ENCODE measurements around the gene APOBEC2.
A peak's percentile ranks its signal among the peaks of the same experiment; 100 is the strongest.

APOBEC2 gene

GRCh38 chr6:41063884-41064285, 10.9 kb downstream of the APOBEC2 start:
- no peak for DNase-seq

DNA sequence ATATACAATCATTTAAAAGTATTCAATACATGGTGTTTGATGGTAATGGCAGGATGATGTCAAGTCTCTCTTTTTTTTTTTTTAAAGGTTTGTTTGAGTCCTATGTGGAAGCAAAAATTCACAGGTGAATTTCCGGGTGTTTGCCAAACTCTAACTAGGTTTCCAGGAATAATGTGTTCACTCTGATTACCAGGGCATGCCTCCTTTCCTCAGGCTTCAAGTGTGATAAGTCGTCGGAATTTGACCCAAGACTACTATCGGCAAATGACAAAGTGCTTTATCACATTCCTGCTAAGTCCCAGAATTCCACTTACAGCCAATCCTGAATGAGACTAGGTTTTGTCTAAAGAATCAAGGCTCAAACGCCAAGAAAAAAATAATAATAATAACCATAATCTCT, 11.8 kb downstream of the APOBEC2 start:
- DNase-seq, result no peak

- DNase-seq, result no peak
Measured at GRCh38 chr6:41065550-41066026, 12.6 kb downstream of the APOBEC2 start.

GRCh38 chr6:41066867-41067304, 13.9 kb downstream of the APOBEC2 start:
- peak; percentile 77 for DNase-seq

DNA sequence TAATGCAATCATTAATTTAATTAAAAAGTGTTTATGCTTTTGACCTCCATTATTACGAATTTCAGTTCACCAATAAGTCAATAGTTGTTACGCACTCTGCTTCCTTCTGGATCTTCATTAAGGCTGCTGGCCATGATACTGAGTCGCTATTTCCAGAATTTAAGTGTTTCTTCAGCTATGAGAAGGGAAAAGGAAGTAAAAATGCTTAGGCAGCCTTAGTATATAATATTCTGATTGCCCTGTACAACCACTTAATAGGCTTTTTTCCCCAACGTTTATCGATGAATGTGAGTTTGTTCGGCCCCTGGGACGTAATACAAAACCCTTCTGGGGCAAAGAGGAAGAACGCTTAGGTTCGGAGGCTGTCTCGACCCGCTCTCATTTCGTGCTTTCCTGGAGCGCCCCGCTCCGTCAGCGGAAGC, 18.5 kb downstream of the APOBEC2 start:
- DNase-seq, result peak; percentile 81

DNA sequence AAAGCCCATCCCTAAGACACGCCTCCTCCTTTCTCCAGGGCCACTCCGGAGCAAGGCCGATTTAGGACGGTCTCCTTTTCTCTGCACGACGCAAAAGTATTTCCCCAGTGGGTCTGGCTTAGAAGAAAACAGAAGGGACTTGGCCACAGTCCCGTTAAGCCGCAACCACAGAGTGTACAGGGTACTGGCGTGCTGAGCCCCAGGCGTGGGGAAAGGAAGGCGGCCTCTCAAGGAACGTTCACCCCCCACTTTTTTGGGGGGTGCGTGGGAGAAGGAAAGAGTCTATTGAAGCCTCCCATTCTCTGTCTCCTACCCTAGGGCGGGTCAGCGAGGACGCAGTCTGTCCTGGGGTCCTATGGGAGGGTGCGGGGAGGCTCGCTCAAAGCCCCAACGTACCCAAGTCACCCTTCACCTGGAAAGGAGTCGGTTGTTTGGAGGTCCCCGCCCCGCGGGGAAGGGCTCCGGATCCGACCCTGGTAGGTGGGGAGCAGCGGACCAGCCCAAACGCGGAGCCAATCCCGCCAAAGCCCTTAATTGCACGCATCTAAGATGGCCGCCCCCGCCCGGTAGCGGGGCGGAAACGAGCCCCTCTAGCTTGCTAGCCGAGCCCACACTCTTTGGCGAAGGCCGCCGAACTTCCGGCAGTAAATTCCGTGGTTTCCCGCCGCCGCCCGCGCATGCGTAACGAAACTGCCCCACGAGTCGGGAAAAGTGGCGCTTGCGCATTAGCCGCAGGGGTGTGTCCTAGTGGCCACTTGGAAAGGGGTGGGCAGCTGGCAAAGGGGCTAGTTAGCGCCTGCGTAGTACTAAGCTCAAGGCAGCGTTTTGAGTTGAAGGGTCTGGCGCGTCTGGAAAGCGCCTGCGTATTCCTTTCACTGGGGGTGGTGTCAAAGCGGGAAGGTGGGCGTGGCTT, 19.2 kb downstream of the APOBEC2 start, which contains the start of gene OARD1:
OARD1 (minus strand) TSS at position 434 of the 913 bp plus-strand sequence. CDS start 722 bp downstream, outside the sequence.
- DNase-seq, result peak; percentile 99

DNA sequence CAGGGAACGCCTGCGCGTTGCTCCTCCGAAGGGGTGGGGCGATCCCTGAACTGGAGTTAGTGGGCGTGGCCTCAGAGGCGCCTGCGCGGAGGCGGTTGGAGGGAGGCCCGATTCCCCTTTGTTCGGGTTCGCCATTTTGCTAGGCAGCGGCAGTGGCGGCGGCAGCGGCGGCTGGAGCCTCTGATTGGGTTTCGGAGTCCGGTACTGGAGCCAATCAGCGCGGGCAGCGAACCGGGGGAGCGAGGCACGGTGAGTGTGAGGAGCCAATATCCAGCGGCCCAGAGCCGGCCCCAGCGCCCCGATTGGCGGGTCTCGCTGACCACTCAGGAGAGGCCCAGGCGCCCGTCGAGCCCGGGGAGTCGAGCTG, 19.8 kb downstream of the APOBEC2 start, which contains the start of gene NFYA:
NFYA (plus strand) TSS at position 139 of the 367 bp plus-strand sequence. CDS start 6,116 bp downstream, outside the sequence.
- DNase-seq, result peak; percentile 99

GRCh38 chr6:41073203-41073967, 20.4 kb downstream of the APOBEC2 start:
- peak; percentile 85 for DNase-seq

DNA sequence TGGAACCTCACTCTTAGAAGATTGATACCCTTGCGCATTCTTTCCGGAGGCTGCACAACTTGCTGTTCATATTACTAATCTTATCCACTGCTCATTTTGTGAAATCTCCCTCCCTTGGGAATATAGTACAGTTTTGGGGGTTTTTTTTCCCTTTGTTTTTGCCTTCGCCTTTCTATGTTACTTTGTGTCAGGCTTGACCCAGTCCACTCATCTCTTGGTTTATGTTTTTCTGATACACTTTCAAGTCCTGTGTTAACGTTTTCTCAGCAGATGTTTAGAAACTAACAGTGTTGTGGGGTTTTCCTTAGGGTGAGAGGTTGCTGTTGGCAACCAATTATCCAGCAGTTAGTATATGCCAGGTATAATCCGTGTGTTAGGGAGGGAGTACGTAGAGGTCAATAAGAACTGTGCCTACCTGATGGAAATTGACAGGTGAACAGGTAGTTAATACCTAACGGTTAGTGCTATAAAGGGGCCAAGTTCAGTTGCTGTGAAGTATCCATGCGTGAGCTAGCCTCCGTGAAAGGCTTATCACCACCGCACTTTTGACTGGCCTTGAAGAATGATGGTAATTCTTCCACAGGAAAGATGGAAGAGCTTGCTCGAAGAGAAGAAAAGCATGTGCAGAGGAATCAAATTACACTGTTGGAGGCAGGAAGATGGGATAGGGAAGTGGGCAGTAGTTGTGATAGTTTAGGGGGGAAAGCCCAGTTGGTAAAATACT, 21.1 kb downstream of the APOBEC2 start:
- DNase-seq, result no peak

GRCh38 chr6:41074692-41075436, 21.9 kb downstream of the APOBEC2 start:
- DNase-seq, result no peak

DNA sequence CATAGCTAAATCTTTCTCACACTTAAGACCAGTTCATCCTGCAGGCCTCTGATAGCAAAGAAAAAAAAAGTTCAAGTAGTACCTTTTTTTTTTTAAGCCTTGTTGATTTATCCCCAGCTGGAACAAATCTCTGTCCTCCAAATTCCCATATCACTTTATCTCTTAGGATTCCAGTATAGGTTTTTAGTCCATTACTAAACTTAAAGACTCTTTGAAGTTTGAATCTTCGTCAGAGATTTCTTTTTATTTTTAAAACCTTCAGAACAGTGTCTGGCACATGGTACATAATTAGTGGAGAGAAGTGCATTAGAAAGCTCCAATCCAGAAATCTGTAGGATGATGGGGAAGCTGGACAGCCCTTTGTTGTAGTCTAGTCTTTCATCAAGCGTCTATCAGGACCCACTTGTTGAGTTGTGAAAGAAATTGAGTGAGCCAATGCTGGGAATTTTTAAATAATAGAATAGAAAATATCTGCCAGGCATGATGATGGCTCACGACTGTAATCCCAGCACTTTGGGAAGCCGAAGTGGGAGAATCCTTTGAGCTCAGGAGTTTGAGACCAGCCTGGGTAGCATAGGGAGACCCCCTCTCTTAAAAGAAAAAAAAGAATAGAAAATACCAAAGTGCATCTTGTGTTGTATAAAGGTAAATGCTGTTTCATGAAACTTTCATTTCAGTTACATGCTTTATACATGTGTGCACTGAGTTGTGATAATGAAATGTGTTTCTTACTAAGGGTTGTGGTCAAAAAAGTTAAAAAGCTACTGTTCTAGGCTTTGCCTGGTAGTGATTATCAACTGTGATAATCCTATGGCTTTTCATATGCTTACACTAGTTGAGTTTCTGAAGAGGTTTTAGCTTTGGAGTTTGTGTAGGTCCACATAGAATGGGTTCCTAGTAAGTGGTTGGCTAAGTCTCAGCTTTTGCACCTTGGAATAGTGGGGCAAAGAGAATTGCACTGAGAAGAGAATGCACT, 22.9 kb downstream of the APOBEC2 start:
- no peak for DNase-seq

- no peak for DNase-seq
Measured at GRCh38 chr6:41077536-41077935, 24.5 kb downstream of the APOBEC2 start.

GRCh38 chr6:41078101-41078500, 25.1 kb downstream of the APOBEC2 start:
- no peak for DNase-seq

DNA sequence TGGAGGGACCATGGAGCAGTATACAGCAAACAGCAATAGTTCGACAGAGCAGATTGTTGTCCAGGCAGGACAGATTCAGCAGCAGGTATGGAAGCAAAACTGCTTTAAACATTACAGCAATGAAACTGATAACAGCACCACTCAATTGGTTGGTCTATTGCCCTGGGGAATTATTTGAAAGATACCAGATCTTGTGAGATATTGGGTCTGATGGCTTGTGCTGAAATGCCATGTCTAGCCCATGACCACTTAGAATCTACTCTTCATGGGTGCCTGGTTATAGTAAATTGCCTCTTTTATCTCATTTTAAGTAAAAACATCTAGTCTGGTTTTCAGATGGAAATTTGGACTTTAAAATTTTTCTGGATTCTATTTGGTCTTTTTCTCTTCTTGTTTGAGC, 26.1 kb downstream of the APOBEC2 start:
- no peak for DNase-seq

DNA sequence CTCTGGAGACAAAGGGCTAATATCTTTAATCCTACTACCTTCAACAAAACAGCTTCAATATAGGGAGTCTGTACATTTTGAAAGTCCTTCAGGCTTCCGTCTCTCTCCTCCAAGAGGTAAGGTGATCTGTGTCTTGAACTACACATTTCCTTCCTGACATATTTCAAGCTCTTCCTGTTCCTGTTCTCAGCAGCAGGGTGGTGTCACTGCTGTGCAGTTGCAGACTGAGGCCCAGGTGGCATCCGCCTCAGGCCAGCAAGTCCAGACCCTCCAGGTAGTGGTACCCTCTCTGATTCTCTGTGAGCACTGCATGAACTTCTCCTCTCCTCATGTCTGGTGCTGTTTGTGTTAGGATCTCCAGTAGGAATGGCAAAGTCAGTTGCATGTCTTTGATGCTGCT, 27.6 kb downstream of the APOBEC2 start:
- no peak for DNase-seq

DNA sequence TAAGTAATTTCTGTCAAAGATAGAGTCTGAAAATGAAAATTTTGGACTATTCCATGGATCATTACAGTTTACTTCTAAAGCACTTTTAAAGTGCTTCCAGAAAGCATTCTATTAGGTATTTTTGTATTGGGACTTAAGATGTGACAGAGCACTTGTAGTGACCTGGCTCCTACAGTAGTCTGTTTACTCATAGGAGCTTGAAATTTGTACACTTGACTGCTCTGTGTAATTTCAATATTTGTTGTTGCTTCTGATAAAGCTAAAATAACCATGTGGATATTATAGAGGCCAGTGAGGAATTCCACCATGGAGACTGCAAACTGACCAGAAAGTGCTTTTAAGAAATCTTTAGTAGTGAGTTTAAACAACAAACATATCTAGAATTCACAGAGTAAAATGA, 30.1 kb downstream of the APOBEC2 start:
- no peak for DNase-seq

GRCh38 chr6:41085182-41085581, 32.2 kb downstream of the APOBEC2 start:
- no peak for DNase-seq

DNA sequence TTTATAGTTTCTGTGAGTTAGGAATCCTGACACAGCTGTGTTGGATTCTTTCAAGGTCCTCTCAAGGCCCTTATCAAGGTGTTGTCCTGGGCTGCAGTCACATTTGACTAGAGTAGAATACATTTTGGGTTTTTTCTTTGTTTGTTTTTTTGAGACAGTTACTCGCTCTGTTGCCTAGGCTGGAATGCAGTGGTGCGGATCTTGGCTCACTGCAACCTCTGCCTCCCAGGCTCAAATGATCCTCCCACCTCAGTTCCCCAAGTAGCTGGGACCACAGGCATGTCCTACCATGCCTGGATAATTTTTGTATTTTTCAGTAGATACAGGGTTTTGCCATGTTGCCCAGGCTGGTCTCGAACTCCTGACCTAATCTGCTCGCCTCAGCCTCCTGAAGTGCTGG, 35.4 kb downstream of the APOBEC2 start:
- DNase-seq, result no peak

GRCh38 chr6:41090841-41091761, 38.1 kb downstream of the APOBEC2 start:
- DNase-seq, result no peak
